K562 (cell line): ENCODE data around the gene RNF224. TPM values are rescaled to one million over a fixed set of nuclear protein-coding genes. Genes with fewer than 3 reads are reported as not detected.

ENCODE experiments used
- CBFA2T3 ChIP-seq: fragments of 450-650 bp; IDR thresholded peaks from 2 replicates; pipeline ENCODE4 v1.6.1; 2017
- FOXP1 ChIP-seq: sonication (generic); formaldehyde crosslinking; IDR thresholded peaks from 2 replicates; pipeline ENCODE4 v1.8.0; 2022; ENCODE audit warnings: mild to moderate bottlenecking, missing genetic modification reagents
- HNRNPUL1 ChIP-seq: fragments of 200-400 bp; formaldehyde crosslinking; IDR thresholded peaks from 2 replicates; pipeline ENCODE4 v1.6.1; 2017; ENCODE audit warnings: low read length
- MBD2 ChIP-seq: sonication (generic); IDR thresholded peaks from 2 replicates; pipeline ENCODE4 v1.6.1; 2016; ENCODE audit warnings: low read depth, borderline replicate concordance
- TGIF2 ChIP-seq: sonication (generic); formaldehyde crosslinking; IDR thresholded peaks from 2 replicates; pipeline ENCODE4 v1.8.1; 2022; ENCODE audit warnings: mild to moderate bottlenecking, missing genetic modification reagents, moderate library complexity
- ZNF140 ChIP-seq: fragments of 250-450 bp; sonication (Bioruptor Pico); IDR thresholded peaks from 2 replicates; pipeline ENCODE4 v1.8.0; 2021; ENCODE audit warnings: moderate library complexity, mild to moderate bottlenecking, inconsistent platforms
- polyA plus RNA-seq, 8 experiments: library from polyadenylated mRNA; depleted of rRNA in 4 of 8; stranded (reverse) in 5 of 8; unstranded in 3 of 8; fragments of >200 nt; fragmentation: Nextera tagmentation in 2 of 8; fragmentation: Illumina TruSeq in 1 of 8; extraction: Ambion mirVana in 2 of 8; extraction: Trizol in 1 of 8; gene quantifications; 2 replicates each; pipeline versions ENCODE4 v1.2.1 to v1.2.3, GENCODE V29; 2011 to 2014; ENCODE audit warnings: inconsistent platforms in 1 of 8, missing spikeins in 1 of 8
- total RNA-seq, 7 experiments: library from RNA; depleted of rRNA in 6 of 7; stranded (reverse); fragments of >200 nt in 6 of 7; fragmentation: Illumina TruSeq in 2 of 7; extraction: Trizol in 2 of 7; gene quantifications; 2 replicates each; pipeline versions ENCODE4 v1.2.1 to v1.2.3, GENCODE V29; 2011 to 2021; ENCODE audit warnings: low replicate concordance in 1 of 7
- TF ChIP-seq, protein P1 (sequence below): fragments of 450-650 bp; IDR thresholded peaks from 2 replicates; pipeline ENCODE4 v1.6.1; 2016; ENCODE audit warnings: mild to moderate bottlenecking
- TF ChIP-seq, protein P2 (sequence below): fragments of 250-450 bp; sonication (Bioruptor Pico); IDR thresholded peaks from 2 replicates; pipeline ENCODE4 v1.6.1; 2021; ENCODE audit warnings: mild to moderate bottlenecking
- TF ChIP-seq, protein P3 (sequence below): fragments of 450-650 bp; IDR thresholded peaks from 2 replicates; pipeline ENCODE4 v1.6.1; 2014; ENCODE audit warnings: low read depth, mild to moderate bottlenecking, moderate library complexity, borderline replicate concordance
- TF ChIP-seq, protein P4 (sequence below): fragments of 250-450 bp; sonication (Bioruptor Pico); IDR thresholded peaks from 2 replicates; pipeline ENCODE4 v1.4.0; 2020
- TF ChIP-seq, protein P5 (sequence below), 2 experiments: fragments of 450-650 bp; conservative IDR thresholded peaks; 2 replicates each; pipeline ENCODE4 v1.6.1; 2017; ENCODE audit warnings: mild to moderate bottlenecking in 2 of 2, moderate library complexity in 2 of 2

RNF224 gene
- total and polyA plus RNA-seq, 9 of the 15 experiments (the other 6 are each of a cell fraction or from before 2014, with no cell fraction given), result not detected

DNA sequence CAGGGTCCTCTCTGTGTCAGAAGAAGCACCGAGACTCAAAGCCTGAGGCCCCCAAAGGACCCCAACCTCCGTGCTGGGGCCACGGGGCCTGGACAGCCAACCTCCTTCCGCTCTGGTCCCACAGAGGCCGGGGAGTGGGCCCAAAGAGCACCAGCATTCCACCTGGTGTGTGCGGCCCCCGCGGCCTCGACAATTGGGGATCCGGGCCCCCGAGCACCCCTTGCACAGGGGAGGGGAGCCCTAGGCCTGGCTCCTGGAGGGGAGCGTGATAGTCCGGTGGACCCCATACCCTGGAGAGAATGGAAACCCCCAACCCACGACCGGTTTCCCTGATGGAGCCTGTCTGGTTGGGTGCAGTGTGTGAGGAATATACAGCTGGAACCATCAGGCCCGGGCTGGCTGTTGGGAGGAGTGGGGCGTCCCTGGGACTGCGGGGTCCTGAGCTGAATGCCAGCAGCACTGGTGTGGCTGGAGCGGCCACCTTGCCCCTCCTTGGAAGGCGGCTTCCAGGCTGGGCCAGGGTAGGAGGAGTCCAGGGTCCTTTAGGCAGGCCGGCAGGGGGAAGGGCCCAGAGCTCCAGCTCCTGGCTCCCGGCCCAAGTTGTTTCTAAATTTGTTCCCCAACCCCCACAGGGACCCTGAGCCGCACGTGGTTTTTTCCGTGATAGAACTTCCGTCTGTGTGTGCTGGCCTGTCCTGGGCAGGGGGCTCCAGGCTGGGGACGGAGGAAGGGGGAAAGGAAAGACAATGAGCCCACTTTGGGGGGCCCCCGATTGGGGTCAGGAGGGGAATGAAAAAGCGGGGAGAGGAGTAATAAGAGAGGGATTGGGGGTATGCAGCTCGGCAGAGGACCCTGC lies 49.4 kb downstream of the RNF224 start (continued):
- no peak for TF ChIP-seq MBD2
- no peak for TF ChIP-seq ZNF140
- TF ChIP-seq, protein P1, sequence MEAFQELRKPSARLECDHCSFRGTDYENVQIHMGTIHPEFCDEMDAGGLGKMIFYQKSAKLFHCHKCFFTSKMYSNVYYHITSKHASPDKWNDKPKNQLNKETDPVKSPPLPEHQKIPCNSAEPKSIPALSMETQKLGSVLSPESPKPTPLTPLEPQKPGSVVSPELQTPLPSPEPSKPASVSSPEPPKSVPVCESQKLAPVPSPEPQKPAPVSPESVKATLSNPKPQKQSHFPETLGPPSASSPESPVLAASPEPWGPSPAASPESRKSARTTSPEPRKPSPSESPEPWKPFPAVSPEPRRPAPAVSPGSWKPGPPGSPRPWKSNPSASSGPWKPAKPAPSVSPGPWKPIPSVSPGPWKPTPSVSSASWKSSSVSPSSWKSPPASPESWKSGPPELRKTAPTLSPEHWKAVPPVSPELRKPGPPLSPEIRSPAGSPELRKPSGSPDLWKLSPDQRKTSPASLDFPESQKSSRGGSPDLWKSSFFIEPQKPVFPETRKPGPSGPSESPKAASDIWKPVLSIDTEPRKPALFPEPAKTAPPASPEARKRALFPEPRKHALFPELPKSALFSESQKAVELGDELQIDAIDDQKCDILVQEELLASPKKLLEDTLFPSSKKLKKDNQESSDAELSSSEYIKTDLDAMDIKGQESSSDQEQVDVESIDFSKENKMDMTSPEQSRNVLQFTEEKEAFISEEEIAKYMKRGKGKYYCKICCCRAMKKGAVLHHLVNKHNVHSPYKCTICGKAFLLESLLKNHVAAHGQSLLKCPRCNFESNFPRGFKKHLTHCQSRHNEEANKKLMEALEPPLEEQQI, result no peak
- TF ChIP-seq CBFA2T3, result 0 out of 2 replicates have a peak, but pooled peaks have one; percentile 7
- no peak for TF ChIP-seq FOXP1 (CRISPR knock-in tag)
- TF ChIP-seq, protein P2, sequence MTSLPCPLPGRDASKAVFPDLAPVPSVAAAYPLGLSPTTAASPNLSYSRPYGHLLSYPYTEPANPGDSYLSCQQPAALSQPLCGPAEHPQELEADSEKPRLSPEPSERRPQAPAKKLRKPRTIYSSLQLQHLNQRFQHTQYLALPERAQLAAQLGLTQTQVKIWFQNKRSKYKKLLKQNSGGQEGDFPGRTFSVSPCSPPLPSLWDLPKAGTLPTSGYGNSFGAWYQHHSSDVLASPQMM (CRISPR knock-in tag), result no peak
- TF ChIP-seq HNRNPUL1, result no peak
- no peak for TF ChIP-seq TGIF2 (CRISPR knock-in tag)
- TF ChIP-seq, protein P3, sequence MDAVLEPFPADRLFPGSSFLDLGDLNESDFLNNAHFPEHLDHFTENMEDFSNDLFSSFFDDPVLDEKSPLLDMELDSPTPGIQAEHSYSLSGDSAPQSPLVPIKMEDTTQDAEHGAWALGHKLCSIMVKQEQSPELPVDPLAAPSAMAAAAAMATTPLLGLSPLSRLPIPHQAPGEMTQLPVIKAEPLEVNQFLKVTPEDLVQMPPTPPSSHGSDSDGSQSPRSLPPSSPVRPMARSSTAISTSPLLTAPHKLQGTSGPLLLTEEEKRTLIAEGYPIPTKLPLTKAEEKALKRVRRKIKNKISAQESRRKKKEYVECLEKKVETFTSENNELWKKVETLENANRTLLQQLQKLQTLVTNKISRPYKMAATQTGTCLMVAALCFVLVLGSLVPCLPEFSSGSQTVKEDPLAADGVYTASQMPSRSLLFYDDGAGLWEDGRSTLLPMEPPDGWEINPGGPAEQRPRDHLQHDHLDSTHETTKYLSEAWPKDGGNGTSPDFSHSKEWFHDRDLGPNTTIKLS, result peak; percentile 17
- TF ChIP-seq, protein P4, sequence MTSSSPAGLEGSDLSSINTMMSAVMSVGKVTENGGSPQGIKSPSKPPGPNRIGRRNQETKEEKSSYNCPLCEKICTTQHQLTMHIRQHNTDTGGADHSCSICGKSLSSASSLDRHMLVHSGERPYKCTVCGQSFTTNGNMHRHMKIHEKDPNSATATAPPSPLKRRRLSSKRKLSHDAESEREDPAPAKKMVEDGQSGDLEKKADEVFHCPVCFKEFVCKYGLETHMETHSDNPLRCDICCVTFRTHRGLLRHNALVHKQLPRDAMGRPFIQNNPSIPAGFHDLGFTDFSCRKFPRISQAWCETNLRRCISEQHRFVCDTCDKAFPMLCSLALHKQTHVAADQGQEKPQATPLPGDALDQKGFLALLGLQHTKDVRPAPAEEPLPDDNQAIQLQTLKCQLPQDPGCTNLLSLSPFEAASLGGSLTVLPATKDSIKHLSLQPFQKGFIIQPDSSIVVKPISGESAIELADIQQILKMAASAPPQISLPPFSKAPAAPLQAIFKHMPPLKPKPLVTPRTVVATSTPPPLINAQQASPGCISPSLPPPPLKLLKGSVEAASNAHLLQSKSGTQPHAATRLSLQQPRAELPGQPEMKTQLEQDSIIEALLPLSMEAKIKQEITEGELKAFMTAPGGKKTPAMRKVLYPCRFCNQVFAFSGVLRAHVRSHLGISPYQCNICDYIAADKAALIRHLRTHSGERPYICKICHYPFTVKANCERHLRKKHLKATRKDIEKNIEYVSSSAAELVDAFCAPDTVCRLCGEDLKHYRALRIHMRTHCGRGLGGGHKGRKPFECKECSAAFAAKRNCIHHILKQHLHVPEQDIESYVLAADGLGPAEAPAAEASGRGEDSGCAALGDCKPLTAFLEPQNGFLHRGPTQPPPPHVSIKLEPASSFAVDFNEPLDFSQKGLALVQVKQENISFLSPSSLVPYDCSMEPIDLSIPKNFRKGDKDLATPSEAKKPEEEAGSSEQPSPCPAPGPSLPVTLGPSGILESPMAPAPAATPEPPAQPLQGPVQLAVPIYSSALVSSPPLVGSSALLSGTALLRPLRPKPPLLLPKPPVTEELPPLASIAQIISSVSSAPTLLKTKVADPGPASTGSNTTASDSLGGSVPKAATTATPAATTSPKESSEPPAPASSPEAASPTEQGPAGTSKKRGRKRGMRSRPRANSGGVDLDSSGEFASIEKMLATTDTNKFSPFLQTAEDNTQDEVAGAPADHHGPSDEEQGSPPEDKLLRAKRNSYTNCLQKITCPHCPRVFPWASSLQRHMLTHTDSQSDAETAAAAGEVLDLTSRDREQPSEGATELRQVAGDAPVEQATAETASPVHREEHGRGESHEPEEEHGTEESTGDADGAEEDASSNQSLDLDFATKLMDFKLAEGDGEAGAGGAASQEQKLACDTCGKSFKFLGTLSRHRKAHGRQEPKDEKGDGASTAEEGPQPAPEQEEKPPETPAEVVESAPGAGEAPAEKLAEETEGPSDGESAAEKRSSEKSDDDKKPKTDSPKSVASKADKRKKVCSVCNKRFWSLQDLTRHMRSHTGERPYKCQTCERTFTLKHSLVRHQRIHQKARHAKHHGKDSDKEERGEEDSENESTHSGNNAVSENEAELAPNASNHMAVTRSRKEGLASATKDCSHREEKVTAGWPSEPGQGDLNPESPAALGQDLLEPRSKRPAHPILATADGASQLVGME (CRISPR knock-in tag), result no peak
- TF ChIP-seq, protein P5, sequence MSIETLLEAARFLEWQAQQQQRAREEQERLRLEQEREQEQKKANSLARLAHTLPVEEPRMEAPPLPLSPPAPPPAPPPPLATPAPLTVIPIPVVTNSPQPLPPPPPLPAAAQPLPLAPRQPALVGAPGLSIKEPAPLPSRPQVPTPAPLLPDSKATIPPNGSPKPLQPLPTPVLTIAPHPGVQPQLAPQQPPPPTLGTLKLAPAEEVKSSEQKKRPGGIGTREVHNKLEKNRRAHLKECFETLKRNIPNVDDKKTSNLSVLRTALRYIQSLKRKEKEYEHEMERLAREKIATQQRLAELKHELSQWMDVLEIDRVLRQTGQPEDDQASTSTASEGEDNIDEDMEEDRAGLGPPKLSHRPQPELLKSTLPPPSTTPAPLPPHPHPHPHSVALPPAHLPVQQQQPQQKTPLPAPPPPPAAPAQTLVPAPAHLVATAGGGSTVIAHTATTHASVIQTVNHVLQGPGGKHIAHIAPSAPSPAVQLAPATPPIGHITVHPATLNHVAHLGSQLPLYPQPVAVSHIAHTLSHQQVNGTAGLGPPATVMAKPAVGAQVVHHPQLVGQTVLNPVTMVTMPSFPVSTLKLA (conservative IDR thresholded peaks at IDR 0.05), result peak; percentile 96 to 97
